GM18519 (cell line): ENCODE measurements around the gene KISS1.

Experiments used
- ATAC-seq: cut with Tn5 transposase; IDR thresholded peaks from one replicate; pipeline ENCODE4 v1.9.1; 2021; ENCODE audit warnings: mild to moderate bottlenecking, moderate library complexity; ENCODE audit not compliant: unreplicated experiment, low FRiP score

KISS1 gene

DNA sequence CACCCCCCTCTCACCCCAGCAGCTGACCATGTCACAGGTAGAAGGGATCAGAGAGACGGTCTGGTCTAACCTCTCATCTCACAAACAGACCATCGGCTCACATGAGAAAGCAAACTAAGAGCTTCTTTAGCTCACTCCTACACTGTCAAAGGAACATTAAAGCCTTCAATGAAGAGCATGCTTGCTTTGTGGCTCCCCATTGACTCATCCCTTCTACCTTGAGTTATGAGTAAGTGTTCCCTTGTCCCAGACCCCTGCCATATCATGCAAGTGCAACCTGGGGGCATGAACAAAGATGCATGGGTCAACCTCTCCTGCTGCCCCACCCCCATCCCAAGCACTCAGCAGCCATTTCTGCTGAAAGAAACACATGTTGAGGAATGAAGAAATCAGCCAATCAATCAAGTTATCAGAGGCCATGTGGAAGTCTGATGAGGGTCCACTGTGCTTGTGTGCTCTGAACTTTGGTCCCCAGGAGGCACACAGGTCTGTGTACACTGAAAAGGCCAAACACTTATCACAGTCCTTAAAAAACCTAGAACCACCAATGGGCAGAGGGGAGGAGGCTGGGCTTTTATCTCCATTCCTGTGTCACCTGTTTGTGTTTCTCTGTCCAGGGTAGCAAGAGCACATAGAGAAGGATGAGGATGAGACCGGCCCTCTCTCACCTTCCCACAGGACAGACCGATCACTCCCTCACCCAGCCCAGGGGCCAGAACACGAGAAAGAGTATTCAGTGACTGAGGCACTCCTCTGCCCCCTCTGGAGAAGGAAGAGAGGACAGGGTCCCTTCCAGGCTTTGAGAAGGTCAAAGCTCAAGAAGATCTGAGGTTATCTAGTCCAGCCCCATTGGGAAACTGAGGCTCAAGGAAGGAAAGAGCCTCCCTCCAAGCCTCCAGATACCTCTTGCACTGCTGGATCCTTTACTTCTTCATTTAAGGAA, 54.0 kb downstream of the KISS1 start:
- ATAC-seq: no peak

DNA sequence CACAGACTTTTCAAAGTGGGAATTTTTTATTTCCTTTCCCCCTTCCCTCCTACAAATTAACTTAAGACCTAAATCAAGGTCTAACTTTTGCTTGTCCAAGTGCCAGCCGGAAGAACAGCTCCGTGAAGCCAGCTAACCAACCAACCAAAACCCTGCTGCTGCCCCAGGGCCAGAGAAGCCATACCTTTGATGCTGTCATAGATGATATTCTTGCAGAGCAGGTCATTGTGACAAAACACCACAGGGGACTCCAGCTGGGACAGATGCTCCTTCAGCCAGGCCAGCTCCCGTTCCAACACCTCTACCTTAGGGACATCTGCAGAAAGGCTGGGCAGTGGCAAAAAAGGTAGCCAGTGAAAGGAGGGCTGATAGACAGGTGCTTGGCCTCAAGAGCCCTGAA, 55.2 kb downstream of the KISS1 start:
- ATAC-seq: no peak
